Kidney (tissue), 14 donors: Measurements from ENCODE around the gene CRACDL. TPM values are rescaled to one million over a fixed set of nuclear protein-coding genes. Genes with fewer than 3 reads are reported as not detected.

Experiments
- DNase-seq, 5 donors: peaks; one replicate each; pipeline ENCODE4 v3.0.0-alpha.2; 2013 to 2020
- FAIRE-seq: peaks from 2 replicates; lab custom pipeline; 2012; peaks lifted over from hg19 to GRCh38; lab: Jason Lieb, UNC
- H3K27ac ChIP-seq, 2 donors: one replicate each; pipeline ENCODE4 v1.7.0; 2013; ENCODE audit warnings: low read depth in 2 of 2, low read length in 2 of 2, inconsistent platforms in 1 of 2
- H3K27me3 ChIP-seq: one replicate; pipeline ENCODE4 v1.7.1; 2013; ENCODE audit warnings: low read length, inconsistent platforms; ENCODE audit not compliant: control insufficient read depth, insufficient read depth
- H3K36me3 ChIP-seq, 3 donors: one replicate each; pipeline versions ENCODE4 v1.7.0 to v1.7.1; 2013; ENCODE audit warnings: low read length in 3 of 3, control low read depth in 1 of 3, inconsistent platforms in 1 of 3; ENCODE audit not compliant: insufficient read depth in 3 of 3, control insufficient read depth in 2 of 3
- H3K4me1 ChIP-seq, 3 donors: one replicate each; pipeline versions ENCODE4 v1.7.0 to v1.7.1; 2013; ENCODE audit warnings: low read length in 3 of 3, inconsistent platforms in 1 of 3, low read depth in 1 of 3; ENCODE audit not compliant: control insufficient read depth in 2 of 3, insufficient read depth in 2 of 3
- H3K4me3 ChIP-seq, 3 donors: one replicate each; pipeline versions ENCODE4 v1.7.0 to v1.8.1; 2013; ENCODE audit warnings: low read length in 3 of 3, control low read depth in 1 of 3, inconsistent platforms in 1 of 3
- H3K9ac ChIP-seq, 3 donors: one replicate each; pipeline versions ENCODE4 v1.7.0 to v1.7.1; 2013; ENCODE audit warnings: low read length in 3 of 3, control low read depth in 1 of 3, inconsistent platforms in 1 of 3
- H3K9me3 ChIP-seq, 3 donors: one replicate each; pipeline versions ENCODE4 v1.7.0 to v1.7.1; 2013; ENCODE audit warnings: low read length in 3 of 3, control low read depth in 1 of 3, inconsistent platforms in 1 of 3; ENCODE audit not compliant: control insufficient read depth in 2 of 3, insufficient read depth in 1 of 3
- intact Hi-C: fragments of 100-400 bp; cut with DNase I; formaldehyde crosslinking; loops from one replicate; pipeline ENCODE4 v1.11.1; 2022
- polyA plus RNA-seq: library from polyadenylated mRNA; stranded (reverse); fragments of 350-450 nt; fragmentation: Illumina TruSeq; extraction: RNeasy Lipid Tissue Mini Kit (QIAGEN cat#74804); gene quantifications from one replicate; pipeline ENCODE4 v1.2.3, GENCODE V29; 2014; ENCODE audit warnings: low read depth, low replicate concordance; ENCODE audit not compliant: insufficient read depth
- total RNA-seq: library from RNA; stranded (reverse); fragmentation: NEBNext Ultra II Directional; extraction: Animal tissue kit (Norgen Biotek cat#: 25700); gene quantifications from one replicate; pipeline ENCODE4 v1.2.1, GENCODE V29; 2021
- TF ChIP-seq, protein P1 (sequence below): IDR thresholded peaks from 3 replicates; pipeline ENCODE4 v1.5.1; 2012; ENCODE audit warnings: mild to moderate bottlenecking, moderate library complexity, borderline replicate concordance; ENCODE audit not compliant: insufficient read depth; ENCODE audit errors: extremely low read depth
- donor health status: control.
- donor health status: control.
- donor health status: control.
- donor health status: control.
- donor health status: control.
- donor health status: DM: yes; HTN: yes; CAD: no.
- donor health status: Normal renal cell carcinoma (clear cell type).

CRACDL gene
- total and polyA plus RNA-seq, 2 donors from 2014 or later = 4.3 to 14.8 TPM

DNA sequence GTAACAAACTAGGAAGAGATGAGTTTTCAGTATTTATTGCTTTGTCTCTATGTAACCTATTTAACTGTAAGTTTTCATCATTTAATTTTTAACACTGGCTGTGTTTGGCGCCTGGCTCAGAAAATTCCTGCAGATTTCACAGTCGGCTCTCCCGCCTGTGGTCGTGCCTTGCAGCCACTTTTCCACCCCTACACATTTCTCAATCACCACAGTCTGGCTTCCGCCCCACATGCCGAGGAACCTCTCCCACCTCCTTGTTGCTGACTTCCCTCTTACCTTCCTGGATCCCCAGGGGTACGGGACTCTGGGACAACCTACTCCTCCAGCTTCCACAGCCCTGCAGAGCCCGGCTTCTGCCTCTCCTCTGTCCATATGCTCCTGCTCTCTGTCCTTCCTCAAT lies 163.5 kb downstream of the CRACDL start:
- Histone ChIP-seq H3K27ac (no peak overlapping the region), H3K27me3 (no peaks in the 10 kb centered on the region), H3K36me3 (no peaks in the 10 kb centered on the region), H3K9ac (no peak overlapping the region), H3K4me1 (peaks cover 0 to 3% (median 0%) of the 10 kb centered on the region in 3 donors), H3K4me3 (no peak overlapping the region), H3K9me3 (no peaks in the 10 kb centered on the region)
- FAIRE-seq (no peak), DNase-seq (no peak)
- intact Hi-C loops = no loop called here
- TF ChIP-seq, protein P1, sequence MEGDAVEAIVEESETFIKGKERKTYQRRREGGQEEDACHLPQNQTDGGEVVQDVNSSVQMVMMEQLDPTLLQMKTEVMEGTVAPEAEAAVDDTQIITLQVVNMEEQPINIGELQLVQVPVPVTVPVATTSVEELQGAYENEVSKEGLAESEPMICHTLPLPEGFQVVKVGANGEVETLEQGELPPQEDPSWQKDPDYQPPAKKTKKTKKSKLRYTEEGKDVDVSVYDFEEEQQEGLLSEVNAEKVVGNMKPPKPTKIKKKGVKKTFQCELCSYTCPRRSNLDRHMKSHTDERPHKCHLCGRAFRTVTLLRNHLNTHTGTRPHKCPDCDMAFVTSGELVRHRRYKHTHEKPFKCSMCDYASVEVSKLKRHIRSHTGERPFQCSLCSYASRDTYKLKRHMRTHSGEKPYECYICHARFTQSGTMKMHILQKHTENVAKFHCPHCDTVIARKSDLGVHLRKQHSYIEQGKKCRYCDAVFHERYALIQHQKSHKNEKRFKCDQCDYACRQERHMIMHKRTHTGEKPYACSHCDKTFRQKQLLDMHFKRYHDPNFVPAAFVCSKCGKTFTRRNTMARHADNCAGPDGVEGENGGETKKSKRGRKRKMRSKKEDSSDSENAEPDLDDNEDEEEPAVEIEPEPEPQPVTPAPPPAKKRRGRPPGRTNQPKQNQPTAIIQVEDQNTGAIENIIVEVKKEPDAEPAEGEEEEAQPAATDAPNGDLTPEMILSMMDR = no peak

DNA sequence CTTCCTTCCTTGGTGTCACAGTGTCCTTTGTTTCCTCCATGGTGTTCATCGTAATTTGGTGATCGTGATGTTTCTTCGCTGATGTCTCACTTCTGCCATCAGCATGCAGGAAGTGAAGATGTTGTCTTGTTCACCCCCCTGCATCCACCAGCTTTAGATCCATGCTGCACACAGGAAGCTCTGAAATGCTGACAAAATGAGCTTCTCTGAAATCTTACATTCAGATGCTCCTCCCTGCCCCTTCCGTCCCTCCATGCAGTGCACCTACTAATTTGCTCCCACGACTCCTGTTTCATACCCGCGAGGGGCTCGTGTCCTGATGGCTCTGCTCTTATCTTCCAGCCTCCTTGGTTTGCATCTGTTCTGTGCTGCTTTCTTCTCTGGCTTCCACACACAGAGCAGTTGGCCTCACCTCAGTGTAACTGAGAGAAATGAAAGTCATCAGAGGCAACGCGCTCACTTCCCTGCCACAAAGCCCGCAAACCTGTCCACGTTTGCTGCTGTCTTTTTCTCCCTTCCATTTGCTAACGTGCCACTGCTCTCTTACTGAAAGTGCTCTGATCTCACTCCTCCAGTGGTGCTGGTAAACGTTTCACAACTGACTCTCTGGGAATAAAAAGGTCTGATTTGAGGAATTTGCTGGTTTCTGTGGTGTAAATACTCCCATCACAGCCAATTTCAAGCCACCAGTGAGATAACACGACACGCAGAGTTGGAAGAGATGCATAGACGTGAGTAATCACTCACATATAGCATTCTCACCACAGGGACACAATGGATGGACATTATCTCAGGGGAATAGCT lies 164.1 kb downstream of the CRACDL start:
- Histone ChIP-seq H3K4me1 (peaks cover 0 to 3% (median 0%) of the 10 kb centered on the region in 3 donors), H3K27me3 (no peaks in the 10 kb centered on the region), H3K4me3 (peak overlapping the region in 1 of 3 donors; percentile 15), H3K27ac (no peak overlapping the region), H3K9ac (no peak overlapping the region), H3K9me3 (no peaks in the 10 kb centered on the region), H3K36me3 (no peaks in the 10 kb centered on the region)
- FAIRE-seq (no peak), DNase-seq (no peak)
- intact Hi-C loops = no loop called here
- TF ChIP-seq, protein P1 = no peak

DNA sequence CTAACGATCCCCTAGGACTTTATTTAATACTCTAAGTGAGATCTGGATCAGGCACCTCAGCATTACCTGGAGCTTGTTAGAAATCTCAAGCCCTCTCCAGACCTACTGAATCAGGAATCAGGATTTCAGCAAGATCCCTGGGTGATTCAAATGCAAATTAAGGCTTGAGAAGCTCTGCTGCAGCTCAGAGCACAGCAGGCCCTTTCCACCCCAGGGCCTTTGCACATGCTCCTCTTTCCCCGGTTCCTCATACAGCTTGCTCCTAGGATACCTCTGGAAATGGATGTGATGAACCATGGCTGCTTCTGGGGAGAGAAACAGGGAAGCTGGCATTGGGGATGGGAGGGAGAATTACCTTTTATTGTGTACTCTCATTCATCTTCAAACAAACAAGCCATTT lies 164.8 kb downstream of the CRACDL start:
- DNase-seq = no peak
- TF ChIP-seq, protein P1 = no peak
- H3K9ac ChIP-seq = no peak overlapping the region
- H3K27me3 ChIP-seq = no peaks in the 10 kb centered on the region
- no peaks in the 10 kb centered on the region for H3K9me3 ChIP-seq
- no peak overlapping the region for H3K4me3 ChIP-seq
- no peaks in the 10 kb centered on the region for H3K36me3 ChIP-seq
- intact Hi-C loops = no loop called here
- peaks cover 0 to 3% (median 0%) of the 10 kb centered on the region in 3 donors for H3K4me1 ChIP-seq
- no peak for FAIRE-seq
- no peak overlapping the region for H3K27ac ChIP-seq
